MV-4-11 (cell line): ENCODE results near the gene GARIN5B.
"Not testable (repeated sequence)": the region's sequence is repeated elsewhere in the genome, so short reads cannot be mapped to it uniquely, and the experiment has no call there.

Source experiments
- DNase-seq: peaks from one replicate; lab custom pipeline; 2025; lab: John Stamatoyannopoulos, UW

Gene GARIN5B

DNA sequence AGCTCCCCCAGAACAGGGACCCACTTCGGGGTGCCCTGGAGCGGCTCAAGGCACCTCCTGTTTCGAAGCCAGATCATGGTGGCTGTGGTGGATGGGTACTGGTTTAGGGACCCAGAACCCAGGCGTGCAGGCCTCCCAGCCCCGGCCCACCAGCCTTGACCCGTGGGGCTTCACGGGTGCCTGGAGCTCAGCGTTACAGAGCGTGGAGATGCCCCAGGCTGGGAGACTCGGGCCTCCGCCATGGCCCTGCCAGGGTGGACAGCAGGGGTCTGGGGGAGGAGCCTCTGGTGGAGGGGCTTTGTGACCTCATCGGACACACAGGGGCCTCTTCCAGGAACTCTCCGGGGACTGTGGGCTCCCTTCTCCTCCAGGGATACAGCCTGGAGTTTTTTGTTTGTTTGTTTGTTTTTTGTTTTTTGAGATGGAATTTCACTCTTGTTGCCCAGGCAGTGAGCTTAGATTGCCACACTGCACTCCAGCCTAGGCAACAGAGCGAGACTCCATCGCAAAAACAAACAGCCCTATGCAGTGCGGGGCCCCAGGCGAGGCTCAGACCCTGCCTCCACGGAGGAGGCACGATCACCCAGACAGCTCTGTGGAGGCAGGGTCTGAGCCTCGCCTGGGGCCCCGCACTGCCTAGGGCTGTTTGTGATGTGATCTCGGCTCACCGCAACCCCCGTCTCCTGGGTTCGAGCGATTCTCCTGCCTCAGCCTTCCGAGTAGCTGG is at the start of gene GARIN5B:
Gene GARIN5B (minus strand): TSS at position 271 of the 727 bp plus-strand sequence. CDS start 194 bp downstream, at position 77.
- no peak for DNase-seq

GRCh38 chr19:55410168-55410567 is 47.1 kb upstream of the GARIN5B start:
- DNase-seq = no peak

DNA sequence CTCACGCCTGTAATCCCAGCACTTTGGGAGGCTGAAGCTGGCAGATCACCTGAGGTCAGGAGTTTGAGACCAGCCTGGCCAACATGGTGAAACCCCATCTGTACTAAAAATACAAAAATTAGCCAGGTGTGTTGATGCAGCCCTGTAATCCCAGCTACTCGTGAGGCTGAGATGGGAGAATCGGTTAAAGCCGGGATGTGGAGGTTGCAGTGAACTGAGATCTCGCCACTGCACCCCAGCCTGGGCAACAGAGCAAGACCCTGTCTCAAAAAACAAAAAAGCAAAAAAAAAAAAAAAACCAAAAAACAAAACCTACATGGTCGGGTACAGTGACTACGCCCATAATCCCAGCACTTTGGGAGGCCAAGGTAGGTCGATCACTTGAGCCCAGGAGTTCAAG is 46.1 kb upstream of the GARIN5B start:
- not testable (repeated sequence) for DNase-seq

- no peak for DNase-seq
Measured at GRCh38 chr19:55408533-55408872, 45.4 kb upstream of the GARIN5B start.

- DNase-seq = peak; percentile 100
Measured at GRCh38 chr19:55407800-55408532, 44.9 kb upstream of the GARIN5B start.

DNA sequence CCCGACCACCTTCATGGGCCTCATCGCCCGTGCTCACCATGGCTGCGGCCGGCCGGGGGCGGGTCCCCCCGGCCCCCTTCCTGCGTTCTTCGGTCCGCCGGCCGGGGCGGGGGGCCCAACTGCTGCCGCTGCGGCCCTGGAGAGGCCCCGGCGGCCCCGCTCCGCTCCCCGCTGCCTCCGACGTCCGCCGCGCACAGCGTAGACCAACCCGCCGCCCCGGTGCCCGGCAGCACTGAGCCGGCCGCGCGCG is 44.4 kb upstream of the GARIN5B start, which contains the start of gene UBE2S:
Gene UBE2S (minus strand): TSS at position 239 of the 250 bp plus-strand sequence. CDS start 199 bp downstream, at position 40.
- not testable (repeated sequence) for DNase-seq

DNA sequence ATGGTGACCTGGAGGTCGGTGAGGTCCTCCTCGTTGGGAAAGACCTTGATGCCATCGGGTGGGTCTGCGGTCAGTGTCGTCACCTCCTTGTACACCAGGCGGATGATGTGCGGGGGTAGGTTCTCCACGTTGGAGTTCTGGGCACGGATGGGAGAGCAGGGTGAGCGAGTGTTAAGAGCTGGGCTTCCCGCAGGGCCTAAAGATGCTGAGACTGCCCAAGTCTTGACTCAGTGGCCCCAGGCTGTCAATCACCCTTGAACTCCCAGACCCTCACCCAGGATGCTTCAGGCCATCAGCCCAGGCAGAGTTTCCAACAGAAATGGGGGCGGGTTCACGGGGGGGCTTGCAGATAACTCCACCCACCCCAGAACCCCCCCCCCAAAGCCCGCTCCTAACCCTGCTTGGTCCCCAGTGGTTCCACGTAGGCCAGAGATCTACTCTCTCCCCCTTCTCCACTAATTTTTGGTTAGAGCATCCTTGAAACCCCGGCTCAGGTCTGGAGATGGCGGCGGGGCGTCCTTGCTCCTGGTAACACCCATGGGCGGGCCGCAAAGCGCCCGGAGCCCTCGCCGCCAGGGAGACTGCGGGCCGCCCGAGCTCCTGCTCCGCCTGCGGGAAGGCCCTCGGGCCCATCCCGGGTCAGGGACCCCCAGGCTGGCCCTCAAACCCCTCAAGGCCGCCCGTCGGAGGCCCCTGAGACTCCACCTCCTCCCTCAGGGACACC is 43.9 kb upstream of the GARIN5B start:
- peak; percentile 43 for DNase-seq

- no peak for DNase-seq
Measured at GRCh38 chr19:55406091-55406825, 43.2 kb upstream of the GARIN5B start.

- no peak for DNase-seq
Measured at GRCh38 chr19:55405638-55406037, 42.6 kb upstream of the GARIN5B start.

GRCh38 chr19:55402509-55402908 is 39.4 kb upstream of the GARIN5B start:
- no peak for DNase-seq

GRCh38 chr19:55401390-55401789 is 38.3 kb upstream of the GARIN5B start:
- DNase-seq = not testable (repeated sequence)

- no peak for DNase-seq
Measured at GRCh38 chr19:55400281-55401087, 37.4 kb upstream of the GARIN5B start.

DNA sequence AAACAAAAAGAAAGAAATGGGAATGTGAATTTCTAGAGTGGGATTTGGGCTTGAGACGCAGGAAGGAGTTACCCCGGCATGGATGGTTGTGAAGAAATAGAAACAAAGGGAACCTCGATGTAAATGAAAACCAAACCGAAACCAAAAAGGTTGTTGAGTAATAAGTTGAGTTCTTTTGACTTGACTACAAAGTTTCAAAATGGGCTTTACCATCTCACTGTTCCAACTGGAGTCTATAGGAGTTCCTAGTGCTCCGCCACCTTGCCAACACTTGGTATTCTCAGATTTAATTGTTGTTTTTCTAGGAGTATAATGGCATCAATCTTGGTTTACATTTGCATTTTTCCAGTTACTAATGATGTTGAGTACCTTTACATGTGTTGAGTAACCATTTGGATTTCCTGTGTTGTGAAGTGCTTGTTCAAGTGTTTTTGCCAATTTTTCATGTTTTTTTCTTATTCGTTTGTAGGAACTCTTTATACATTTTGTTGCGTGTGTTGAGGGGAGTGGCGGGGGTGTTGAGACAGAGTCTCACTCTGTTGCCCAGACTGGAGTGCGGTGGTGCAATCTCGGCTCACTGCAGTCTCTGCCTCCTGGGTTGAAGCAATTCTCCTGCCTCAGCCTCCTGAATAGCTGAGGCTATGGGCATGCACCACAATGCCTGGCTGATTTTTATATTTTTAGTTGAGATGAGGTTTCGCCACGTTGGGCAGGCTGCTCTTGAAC is 35.3 kb upstream of the GARIN5B start:
- DNase-seq = peak; percentile 84

- DNase-seq = no peak
Measured at GRCh38 chr19:55392820-55393761, 30.0 kb upstream of the GARIN5B start.

GRCh38 chr19:55391702-55392615 is 28.9 kb upstream of the GARIN5B start:
- no peak for DNase-seq

- peak; percentile 50 for DNase-seq
Measured at GRCh38 chr19:55391191-55391670, 28.2 kb upstream of the GARIN5B start.

DNA sequence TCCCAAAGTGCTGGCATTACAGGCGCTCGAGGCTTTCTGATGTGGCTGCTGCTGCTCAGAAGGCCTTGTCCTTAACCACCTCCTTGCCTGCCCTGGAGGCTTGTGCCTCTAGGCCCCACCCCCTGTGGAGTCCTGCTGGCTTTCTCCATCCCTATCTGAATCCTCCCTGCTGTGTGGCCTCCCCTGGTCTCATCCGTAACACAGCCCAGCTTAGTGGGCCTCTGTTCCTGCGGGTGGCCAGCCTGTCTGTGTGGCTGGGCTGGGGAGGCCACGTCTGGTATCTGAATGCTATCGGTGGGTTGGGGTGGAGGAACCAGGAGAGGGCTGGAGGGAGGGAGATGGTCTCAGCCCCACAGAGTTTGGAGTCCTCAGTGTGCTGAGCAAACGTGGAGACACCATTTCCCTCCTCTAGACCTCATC is 27.4 kb upstream of the GARIN5B start:
- no peak for DNase-seq
